ENCODE data around the gene HMGN4.

DNA sequence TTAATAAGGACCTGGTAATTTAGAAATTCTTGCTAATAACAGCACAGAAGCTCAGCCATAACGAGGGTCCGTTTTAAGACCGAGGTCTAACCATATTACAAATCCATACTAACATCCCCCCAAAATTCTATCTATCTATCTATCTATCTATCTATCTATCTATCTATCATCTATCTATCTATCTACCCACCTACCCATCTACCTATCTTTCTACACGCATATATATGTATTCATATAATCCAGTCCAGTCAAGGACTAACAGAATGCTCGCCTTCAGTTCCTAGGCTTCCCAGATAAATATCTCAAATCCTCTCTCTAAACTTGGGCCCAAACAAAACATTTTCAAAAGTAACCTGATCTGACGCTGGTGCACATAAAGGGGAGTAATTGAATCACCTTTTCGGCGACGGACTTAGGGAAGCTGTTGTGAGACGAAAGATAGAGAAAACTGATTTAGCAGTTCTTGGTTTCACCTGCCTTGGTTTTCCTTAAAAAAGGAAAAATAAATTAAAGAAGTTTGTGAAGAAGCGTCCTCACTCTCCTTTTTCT is 14.5 kb downstream of the HMGN4 start:
- TF ChIP-seq, protein P1, sequence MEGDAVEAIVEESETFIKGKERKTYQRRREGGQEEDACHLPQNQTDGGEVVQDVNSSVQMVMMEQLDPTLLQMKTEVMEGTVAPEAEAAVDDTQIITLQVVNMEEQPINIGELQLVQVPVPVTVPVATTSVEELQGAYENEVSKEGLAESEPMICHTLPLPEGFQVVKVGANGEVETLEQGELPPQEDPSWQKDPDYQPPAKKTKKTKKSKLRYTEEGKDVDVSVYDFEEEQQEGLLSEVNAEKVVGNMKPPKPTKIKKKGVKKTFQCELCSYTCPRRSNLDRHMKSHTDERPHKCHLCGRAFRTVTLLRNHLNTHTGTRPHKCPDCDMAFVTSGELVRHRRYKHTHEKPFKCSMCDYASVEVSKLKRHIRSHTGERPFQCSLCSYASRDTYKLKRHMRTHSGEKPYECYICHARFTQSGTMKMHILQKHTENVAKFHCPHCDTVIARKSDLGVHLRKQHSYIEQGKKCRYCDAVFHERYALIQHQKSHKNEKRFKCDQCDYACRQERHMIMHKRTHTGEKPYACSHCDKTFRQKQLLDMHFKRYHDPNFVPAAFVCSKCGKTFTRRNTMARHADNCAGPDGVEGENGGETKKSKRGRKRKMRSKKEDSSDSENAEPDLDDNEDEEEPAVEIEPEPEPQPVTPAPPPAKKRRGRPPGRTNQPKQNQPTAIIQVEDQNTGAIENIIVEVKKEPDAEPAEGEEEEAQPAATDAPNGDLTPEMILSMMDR (IDR thresholded peaks at IDR 0.05): no peak
- TF ChIP-seq POLR2A (IDR thresholded peaks at IDR 0.05): no peak
